GM18907 (cell line): ENCODE results near the gene PTPRJ.
"Not testable (repeated sequence)": the region's sequence is repeated elsewhere in the genome, so short reads cannot be mapped to it uniquely, and the experiment has no call there.

Experiments used
- ATAC-seq: cut with Tn5 transposase; IDR thresholded peaks from one replicate; pipeline ENCODE4 v1.9.1; 2021; ENCODE audit warnings: mild to moderate bottlenecking, moderate library complexity; ENCODE audit not compliant: unreplicated experiment

Gene PTPRJ

DNA sequence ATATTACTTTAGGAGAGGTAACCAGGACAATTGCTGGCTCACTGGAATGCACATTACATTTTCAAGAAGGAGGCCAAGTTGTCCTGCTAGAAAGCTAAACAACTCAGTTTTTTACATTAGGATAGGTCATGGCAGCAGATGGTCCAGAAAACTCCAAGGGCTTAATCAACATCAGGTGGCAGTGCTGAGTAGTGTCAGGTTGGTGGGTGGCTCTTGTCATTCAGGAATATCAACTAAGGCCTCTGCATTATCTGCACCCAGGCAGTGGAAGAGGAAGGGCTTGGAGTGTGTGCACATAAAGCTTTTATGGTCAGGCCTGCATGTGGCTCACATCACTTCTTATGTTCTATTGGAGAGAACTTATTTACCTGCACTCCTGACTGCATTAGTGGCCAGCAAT lies 204.1 kb downstream of the PTPRJ start:
- ATAC-seq = no peak

DNA sequence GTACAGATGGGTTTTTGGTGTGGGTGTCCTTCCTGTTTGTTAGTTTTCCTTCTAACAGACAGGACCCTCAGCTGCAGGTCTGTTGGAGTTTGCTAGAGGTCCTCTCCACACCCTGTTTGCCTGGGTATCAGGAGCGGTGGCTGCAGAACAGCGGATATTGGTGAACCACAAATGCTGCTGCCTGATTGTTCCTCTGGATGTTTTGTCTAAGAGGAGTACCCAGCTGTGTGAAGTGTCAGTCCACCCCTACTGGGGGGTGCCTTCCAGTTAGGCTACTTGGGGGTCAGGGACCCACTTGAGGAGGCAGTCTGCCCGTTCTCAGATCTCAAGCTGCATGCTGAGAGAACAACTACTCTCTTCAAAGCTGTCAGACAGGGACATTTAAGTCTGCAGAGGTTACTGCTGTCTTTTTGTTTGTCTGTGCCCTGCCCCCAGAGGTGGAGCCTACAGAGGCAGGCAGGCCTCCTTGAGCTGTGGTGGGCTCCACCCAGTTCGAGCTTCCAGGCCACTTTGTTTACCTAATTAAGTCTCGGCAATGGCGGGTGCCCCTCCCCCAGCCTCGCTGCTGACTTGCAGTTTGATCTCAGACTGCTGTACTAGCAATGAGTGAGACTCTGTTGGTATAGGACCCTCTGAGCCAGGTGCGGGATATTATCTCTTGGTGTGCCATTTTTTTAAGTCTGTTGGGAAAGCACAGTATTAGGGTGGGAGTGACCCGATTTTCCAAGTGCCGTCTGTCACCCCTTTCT lies 210.7 kb downstream of the PTPRJ start:
- ATAC-seq = not testable (repeated sequence)

DNA sequence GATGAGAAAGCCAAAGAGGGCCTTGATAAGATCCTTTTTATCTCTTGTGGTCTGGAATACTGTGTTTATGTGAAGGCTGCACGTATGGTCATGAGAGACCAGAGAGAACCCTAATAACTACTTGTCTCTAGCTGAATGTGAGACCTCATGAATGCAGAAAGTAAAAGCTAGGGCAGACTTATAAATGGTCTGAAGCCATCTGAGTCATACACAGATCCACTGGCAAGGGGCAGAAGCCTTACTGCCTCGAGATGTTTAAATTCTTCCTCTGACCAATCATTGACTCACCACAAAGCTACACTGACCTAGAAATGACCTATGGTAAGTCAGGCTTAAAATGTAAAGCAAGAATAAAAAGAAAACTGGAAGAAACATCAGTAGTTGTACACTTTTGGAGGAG lies 213.5 kb downstream of the PTPRJ start:
- ATAC-seq = no peak

DNA sequence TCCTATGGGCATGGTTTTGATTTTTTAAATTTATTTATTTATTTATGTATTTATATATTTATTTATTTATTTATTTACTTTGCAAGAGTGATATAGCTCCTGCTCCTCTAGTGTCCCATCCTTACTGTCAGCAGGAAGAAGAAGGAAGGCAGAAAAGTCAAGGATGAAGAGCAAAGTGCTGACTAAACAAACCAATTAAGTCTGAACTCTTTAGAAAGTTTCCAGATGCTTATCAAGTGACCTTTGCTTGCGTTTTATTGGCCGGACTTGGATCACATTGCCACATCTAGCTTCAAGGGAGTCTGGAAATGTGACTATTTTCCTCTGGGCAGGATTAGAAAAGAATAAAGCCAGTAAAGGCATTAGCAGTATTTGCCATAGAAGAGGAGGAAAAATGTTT lies 227.5 kb downstream of the PTPRJ start:
- ATAC-seq = no peak

DNA sequence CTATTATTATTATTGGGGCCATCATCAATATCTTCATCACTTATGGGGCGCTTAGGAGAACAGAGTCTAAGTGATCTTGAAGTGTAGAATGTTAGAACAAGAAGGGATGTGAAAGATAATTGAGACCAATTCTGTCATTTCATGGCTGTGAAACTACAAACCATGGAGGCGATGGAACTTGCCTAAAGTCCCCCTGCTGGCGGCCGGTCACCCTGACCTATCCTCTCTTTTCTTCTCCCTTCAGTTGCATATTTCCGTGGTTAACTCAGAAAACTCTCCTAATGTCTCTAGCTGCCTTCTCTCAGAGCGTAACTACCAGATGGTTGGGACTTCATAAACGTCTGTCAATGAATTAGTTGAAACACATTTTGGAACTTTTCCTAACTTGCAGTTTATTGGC lies 229.7 kb downstream of the PTPRJ start:
- no peak for ATAC-seq

DNA sequence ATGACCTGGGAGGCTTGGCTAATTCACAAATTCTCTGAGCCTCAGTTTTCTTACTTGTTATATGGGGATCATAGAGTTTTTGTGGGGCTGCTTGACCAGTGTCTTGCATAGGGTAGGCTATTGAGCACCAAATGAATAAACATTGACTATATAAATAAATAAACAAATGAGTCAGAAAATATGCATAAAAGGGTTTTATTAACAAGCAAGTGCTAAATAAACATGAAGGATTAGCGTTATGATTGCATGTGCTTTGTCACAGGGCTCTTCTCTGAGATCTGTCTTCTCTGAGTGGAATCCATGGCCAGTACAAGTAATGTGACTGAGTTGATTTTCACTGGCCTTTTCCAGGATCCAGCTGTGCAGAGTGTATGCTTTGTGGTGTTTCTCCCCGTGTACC lies 236.2 kb downstream of the PTPRJ start, which contains the start of gene OR4B1:
TSS of gene OR4B1 (plus strand) at position 301 of the 400 bp plus-strand sequence. CDS start at position 301, 0 bp downstream.
- no peak for ATAC-seq
